ENCODE measurements around the gene TMEM139.
A peak's percentile ranks its signal among the peaks of the same experiment; 100 is the strongest.
"Not testable (repeated sequence)": the region's sequence is repeated elsewhere in the genome, so short reads cannot be mapped to it uniquely, and the experiment has no call there.

Gene TMEM139

GRCh38 chr7:143258831-143259230 lies 25.9 kb upstream of the TMEM139 start:
- no peak for DNase-seq (ENCODE audit: low spot score)

DNA sequence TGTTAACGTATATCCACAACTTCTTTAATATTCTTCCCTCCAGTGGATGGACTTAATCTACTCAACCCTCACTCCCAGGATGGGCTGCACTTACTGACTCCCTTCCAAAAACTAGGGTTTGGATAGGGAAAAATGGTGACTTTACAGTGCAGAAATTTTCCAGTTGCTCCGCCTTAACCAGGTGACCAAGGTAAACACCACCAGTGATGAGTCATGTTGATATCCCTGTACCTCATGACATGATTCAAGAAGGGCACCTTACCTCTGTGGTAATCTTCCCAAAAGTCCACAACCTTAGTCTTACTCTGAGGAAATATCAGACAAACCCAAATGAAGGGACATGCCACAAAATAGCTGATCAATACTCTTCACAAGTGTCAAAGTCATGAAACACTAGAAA lies 25.0 kb upstream of the TMEM139 start:
- no peak for DNase-seq (ENCODE audit: low spot score)

GRCh38 chr7:143261901-143262300 lies 22.9 kb upstream of the TMEM139 start:
- DNase-seq (ENCODE audit: low spot score): no peak

DNA sequence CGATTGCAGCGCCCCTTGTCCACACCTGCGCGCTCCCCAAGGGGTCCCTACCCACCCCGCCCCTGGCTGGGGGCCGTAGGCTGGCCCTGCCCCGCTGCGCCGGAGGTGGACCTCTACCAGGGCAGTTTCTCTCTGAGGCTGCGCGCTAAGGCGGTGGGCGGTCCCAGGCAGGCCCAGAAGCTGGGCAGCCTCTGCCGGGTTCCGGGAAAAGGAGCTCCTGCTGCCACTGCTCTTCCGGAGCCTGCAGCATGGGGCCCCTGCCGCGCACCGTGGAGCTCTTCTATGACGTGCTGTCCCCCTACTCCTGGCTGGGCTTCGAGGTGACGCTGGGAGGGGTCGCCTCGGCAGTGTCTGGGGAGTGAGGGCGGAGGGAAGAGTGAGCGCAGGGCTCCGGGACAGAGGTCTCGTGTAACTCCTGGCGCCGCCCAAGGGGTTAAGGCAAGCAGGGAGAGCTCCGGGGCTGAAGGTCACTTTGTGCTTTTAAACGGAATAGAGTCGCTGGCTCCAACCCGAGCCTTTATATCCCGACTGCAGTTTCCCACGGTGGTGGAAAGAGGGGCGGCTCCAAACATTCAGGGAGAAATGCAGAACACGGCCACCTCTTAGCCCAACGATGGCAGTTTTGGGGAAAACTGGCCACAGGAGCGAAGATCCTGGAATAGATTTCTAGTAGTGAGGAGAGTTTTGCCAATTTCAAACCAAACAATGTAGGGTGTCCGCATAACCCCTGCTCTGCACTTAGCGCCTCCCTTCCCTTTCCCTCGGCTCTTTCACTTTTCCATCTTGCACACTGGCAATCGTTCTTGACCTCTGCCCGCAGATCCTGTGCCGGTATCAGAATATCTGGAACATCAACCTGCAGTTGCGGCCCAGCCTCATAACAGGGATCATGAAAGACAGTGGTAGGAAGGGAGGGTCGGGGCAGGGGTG lies 21.2 kb upstream of the TMEM139 start, which contains the start of gene GSTK1:
Gene GSTK1 (plus strand): TSS at position 176 of the 930 bp plus-strand sequence. CDS start 73 bp downstream, at position 249.
- DNase-seq (ENCODE audit: low spot score): peak; percentile 89

DNA sequence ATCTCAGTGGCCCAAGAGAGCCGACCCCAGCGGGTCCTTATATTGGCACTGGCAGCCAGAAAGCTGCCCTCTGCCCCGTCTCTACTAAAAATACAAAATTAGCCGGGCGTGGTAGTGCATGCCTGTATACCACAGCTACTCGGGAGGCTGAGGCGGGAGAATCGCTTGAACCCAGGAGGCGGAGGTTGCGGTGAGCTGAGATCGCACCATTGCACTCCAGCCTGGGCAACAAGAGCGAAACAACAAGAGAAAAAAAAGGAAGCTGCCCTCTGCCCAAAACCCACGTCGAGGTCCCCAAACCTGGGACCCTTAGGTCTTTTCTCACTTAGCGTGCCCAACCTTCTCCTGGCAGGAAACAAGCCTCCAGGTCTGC lies 20.6 kb upstream of the TMEM139 start:
- DNase-seq (ENCODE audit: low spot score): not testable (repeated sequence)

- DNase-seq (ENCODE audit: low spot score): no peak
These were observed 19.6 kb upstream of the TMEM139 start for GRCh38 chr7:143265017-143265693.

- no peak for DNase-seq (ENCODE audit: low spot score)
These were observed 15.5 kb upstream of the TMEM139 start for GRCh38 chr7:143269251-143269650.

DNA sequence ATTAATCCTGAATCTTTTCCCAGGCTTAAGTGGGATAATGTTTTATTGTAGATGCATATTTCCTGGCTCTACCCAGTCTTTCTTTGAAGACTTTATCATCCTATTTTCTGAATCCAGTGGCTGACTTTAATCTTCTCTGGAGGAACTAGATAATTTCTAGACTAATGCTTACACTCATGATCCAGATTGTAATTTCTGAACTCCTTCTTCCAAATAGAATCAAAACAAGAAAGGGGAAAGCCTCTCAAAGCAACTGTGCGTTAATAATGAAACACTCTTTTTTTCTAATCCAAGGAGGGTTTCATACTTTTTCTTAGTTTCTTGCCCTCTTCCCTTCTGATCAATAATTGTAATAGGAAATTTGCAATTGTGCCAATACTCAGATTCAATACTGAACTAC lies 13.5 kb upstream of the TMEM139 start:
- no peak for DNase-seq (ENCODE audit: low spot score)

- DNase-seq (ENCODE audit: low spot score): no peak
These were observed 11.9 kb upstream of the TMEM139 start for GRCh38 chr7:143272871-143273270.

DNA sequence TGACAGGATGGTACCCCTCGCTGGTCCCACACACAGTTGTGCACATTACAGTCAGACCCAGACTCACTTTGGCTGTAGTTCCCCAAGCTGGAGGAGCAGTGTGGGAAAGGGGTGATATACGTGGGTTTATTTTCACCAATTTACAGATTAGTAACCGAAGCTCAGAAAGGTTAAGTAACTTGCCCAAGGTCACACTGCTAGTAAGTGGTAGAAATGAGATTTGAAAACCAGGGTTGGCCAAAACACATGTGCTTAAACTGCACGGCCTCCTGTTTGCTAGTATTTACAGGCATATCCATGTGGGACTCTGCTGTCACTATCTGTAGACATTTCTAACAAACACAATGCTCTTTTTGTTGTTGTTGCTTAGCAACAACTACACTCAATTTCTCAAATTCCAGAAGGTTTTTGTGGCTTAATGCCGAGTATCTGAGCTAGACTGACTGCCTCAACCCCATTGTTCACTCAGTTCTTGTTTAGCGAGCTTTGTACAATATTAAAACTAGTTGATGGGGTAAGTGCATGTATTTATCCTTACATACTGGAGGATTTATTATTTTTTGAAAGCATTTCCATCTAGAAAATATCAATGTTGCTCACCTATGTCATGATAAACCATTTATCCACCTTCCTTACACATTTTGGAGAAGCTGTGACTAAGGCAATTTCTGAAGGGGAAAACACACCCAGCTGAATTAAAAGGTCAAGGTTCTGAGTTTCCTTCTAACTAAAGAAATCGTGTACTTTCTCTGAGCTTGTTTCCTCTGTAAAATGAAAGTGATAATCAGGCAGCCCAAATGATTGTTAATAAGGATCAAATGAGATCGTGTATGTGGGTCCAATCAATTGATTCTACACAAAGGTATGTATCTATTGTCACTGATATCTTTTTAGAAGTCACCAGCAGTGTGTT lies 5.3 kb upstream of the TMEM139 start:
- DNase-seq (ENCODE audit: low spot score): peak; percentile 77

- DNase-seq (ENCODE audit: low spot score): no peak
These were observed 4.6 kb upstream of the TMEM139 start for GRCh38 chr7:143280160-143280559.

DNA sequence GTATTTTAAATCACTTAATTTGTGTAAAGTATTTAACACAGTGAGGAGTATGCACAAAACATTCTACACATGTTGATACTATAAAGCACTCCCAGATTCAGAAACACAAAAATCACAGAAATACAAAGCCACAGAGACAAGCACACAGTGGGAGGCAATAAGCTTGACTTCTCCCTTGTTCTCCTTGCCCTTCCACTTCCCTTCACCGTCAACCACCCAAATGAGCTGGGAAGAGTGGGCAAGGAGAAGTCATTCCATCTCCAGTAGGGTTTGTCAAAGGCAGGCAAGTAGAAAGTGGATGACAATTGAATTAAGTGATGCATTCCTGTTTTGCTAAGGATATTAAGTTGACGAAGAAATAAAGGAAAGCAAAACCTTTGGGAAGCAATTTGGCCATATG lies 4.2 kb upstream of the TMEM139 start:
- no peak for DNase-seq (ENCODE audit: low spot score)

DNA sequence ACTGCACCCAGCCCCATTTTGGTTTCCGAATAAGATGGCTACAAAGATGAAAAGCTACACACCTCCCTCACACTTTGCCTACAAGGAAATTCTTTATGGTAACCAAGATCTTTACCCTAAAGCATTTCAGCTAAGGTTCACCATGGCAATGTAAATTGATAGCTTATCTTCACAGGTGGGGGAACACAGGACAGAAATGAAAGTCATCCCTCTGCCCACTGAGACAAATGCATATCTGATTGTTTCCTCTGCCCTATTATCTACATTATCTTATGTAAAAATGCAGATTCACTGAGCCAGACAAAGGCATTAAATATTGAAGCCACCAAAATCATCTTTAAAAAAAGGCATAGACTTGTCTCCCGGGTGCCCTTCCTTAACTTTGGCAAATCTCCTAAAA lies 3.2 kb upstream of the TMEM139 start:
- no peak for DNase-seq (ENCODE audit: low spot score)

DNA sequence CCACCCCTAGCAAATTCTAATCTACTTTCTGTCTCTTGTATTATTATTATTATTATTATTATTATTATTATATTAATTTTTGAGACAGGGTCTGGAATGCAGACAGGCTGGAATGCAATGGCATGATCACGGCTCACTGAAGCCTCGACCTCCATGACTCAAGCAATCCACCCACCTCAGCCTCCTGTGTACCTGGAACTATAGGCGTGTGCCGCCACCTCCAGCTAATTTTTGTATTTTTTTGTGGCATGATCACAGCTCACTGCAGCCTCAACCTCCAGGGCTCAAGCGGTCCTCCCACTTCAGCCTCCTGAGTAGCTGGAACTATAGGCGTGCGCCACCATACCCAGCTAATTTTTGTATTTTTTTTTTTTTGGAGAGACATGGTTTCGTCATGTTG lies 2.6 kb upstream of the TMEM139 start:
- DNase-seq (ENCODE audit: low spot score): no peak

- no peak for DNase-seq (ENCODE audit: low spot score)
These were observed 1.4 kb upstream of the TMEM139 start for GRCh38 chr7:143283381-143283780.

GRCh38 chr7:143285470-143285778 lies 666 bp downstream of the TMEM139 start:
- DNase-seq (ENCODE audit: low spot score): no peak

DNA sequence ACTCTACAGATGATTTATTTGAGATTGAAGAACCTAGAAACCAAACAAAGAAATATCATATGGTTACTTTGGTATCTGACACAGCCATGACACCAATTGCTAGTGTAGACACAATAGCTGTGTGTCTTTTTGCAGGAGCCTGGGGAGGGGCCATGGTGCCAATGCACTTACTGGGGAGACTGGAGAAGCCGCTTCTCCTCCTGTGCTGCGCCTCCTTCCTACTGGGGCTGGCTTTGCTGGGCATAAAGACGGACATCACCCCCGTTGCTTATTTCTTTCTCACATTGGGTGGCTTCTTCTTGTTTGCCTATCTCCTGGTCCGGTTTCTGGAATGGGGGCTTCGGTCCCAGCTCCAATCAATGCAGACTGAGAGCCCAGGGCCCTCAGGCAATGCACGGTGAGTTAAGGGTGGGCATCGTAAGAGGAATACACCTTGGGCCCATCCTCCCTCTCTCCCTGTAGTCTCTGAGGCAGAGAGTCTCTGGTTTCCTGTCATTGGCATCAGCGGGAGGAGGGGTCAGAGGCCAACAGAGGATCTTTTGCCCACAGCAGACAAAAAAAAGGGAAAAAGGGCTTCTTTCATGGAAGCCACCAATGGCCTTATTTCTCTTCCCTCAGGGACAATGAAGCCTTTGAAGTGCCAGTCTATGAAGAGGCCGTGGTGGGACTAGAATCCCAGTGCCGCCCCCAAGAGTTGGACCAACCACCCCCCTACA lies 1.2 kb downstream of the TMEM139 start:
- no peak for DNase-seq (ENCODE audit: low spot score)

GRCh38 chr7:143286522-143286890 lies 1.7 kb downstream of the TMEM139 start:
- DNase-seq (ENCODE audit: low spot score): no peak

GRCh38 chr7:143287339-143287934 lies 2.7 kb downstream of the TMEM139 start:
- DNase-seq (ENCODE audit: low spot score): no peak

DNA sequence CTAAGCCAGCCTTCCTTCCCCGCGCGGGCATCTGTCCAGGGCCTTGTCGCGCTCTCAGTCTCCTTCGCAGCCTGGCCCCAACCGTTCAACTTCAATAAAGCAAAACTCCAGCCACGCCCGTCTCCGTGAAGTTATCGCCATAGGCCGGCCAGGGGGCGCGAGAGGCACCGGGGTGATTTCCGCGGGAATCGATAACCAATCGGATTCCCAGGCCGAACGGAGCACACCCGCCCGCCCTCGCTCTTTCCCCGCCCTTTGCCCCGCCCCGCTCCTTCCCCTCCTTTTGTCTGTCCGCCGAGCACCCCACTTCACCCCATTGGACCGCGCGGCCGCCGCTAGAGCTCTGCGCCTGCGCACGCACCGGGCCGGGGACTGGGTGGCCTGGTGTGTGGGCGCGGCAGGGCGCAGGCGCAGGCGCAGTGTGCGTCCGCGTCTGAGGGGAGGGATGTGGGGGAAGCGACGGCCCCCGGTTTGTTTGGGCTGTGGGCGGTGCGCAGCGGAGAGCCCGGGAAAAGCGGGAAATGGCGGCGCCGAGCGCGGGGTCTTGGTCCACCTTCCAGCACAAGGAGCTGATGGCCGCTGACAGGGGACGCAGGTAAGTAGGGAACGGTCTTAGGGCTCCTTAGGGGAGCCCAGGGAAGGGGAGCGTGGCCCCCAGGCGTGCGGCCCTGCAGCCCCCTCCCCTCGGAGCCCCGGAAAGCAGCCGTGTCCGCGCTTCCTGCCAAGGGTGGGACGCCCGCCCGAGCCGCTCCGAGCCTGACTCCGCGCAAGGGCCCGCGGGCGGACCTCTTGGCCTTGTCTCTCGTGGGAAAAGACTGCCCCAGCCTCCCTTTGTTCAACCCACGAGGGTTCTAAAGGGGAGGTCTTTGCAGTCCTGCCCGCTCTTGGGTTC lies 3.4 kb downstream of the TMEM139 start, which contains the start of gene CASP2:
Gene CASP2 (plus strand): TSS at position 417 of the 892 bp plus-strand sequence. CDS start 105 bp downstream, at position 522.
- DNase-seq (ENCODE audit: low spot score): peak; percentile 100
